ENCODE results near the gene GABRP. TPM values are rescaled to one million over a fixed set of nuclear protein-coding genes. Genes with fewer than 3 reads are reported as not detected.

GABRP gene
- polyA plus RNA-seq, 3 donors: not detected

GRCh38 chr5:170836226-170836625 lies 52.7 kb downstream of the GABRP start:
- no peak overlapping the region for H3K9ac ChIP-seq (ENCODE audit: insufficient read depth, low read length, poor library complexity, severe bottlenecking)
- H3K9me3 ChIP-seq (replicated peaks in 1 of 2; ENCODE audit: control insufficient read depth in 1 of 2, insufficient read depth in 1 of 2, low read length in 2 of 2): no peaks in the 10 kb centered on the region
- Mint-ChIP-seq H3K4me3 (no peak overlapping the region), H3K27ac (no peak overlapping the region), H3K9me3 (peaks cover 0 to 4% (median 0%) of the 10 kb centered on the region in 7 donors), H3K4me1 (no peaks in the 10 kb centered on the region), H3K36me3 (no peaks in the 10 kb centered on the region), H3K27me3 (ENCODE audit: low read depth in 3 of 3) (peaks cover 3 to 7% (median 4%) of the 10 kb centered on the region in 3 donors)
- no peak overlapping the region for H2AFZ ChIP-seq (ENCODE audit: insufficient read depth, low read depth, low read length, poor library complexity, severe bottlenecking)
- H3K36me3 ChIP-seq (replicated peaks in 1 of 2; ENCODE audit: control insufficient read depth in 1 of 2, insufficient read depth in 2 of 2, low read length in 2 of 2): no peaks in the 10 kb centered on the region
- no peaks in the 10 kb centered on the region for H3K4me1 ChIP-seq (ENCODE audit: control insufficient read depth in 1 of 2, insufficient read depth in 2 of 2, low read length in 2 of 2)
- peaks cover 0 to 2% of the 10 kb centered on the region in 2 donors for H3K27me3 ChIP-seq (ENCODE audit: control insufficient read depth in 2 of 2, insufficient read depth in 2 of 2, low read length in 2 of 2)
- intact Hi-C loops (cut with micrococcal nuclease): no loop called here
- TF ChIP-seq, protein P1, sequence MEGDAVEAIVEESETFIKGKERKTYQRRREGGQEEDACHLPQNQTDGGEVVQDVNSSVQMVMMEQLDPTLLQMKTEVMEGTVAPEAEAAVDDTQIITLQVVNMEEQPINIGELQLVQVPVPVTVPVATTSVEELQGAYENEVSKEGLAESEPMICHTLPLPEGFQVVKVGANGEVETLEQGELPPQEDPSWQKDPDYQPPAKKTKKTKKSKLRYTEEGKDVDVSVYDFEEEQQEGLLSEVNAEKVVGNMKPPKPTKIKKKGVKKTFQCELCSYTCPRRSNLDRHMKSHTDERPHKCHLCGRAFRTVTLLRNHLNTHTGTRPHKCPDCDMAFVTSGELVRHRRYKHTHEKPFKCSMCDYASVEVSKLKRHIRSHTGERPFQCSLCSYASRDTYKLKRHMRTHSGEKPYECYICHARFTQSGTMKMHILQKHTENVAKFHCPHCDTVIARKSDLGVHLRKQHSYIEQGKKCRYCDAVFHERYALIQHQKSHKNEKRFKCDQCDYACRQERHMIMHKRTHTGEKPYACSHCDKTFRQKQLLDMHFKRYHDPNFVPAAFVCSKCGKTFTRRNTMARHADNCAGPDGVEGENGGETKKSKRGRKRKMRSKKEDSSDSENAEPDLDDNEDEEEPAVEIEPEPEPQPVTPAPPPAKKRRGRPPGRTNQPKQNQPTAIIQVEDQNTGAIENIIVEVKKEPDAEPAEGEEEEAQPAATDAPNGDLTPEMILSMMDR (IDR thresholded peaks at IDR 0.05): no peak
- H4K20me1 ChIP-seq (ENCODE audit: insufficient read depth, low read length): no peaks in the 10 kb centered on the region
- 93% methylated on average over 3 of the region's 4 CpGs for whole genome bisulfite sequencing (ENCODE audit: insufficient coverage)
- no peak overlapping the region for H3K4me3 ChIP-seq (replicated peaks in 1 of 3; ENCODE audit: low read depth in 2 of 3, low read length in 3 of 3)
- no peak overlapping the region for H3K27ac ChIP-seq (ENCODE audit: low read depth in 1 of 2, low read length in 2 of 2)
- no peak for DNase-seq
- no peak overlapping the region for H3K4me2 ChIP-seq (replicated peaks; ENCODE audit: extremely low read depth, low read length, poor library complexity, severe bottlenecking)
- H3K79me2 ChIP-seq (ENCODE audit: insufficient read depth, low read length): no peaks in the 10 kb centered on the region

- H3K27me3 Mint-ChIP-seq (ENCODE audit: low read depth in 3 of 3): peaks cover 0 to 5% (median 2%) of the 10 kb centered on the region in 3 donors
- Histone ChIP-seq H3K79me2 (ENCODE audit: insufficient read depth, low read length) (no peaks in the 10 kb centered on the region), H3K4me2 (replicated peaks; ENCODE audit: extremely low read depth, low read length, poor library complexity, severe bottlenecking) (no peak overlapping the region), H2AFZ (ENCODE audit: insufficient read depth, low read depth, low read length, poor library complexity, severe bottlenecking) (no peak overlapping the region), H3K9ac (ENCODE audit: insufficient read depth, low read length, poor library complexity, severe bottlenecking) (no peak overlapping the region), H3K9me3 (replicated peaks in 1 of 2; ENCODE audit: control insufficient read depth in 1 of 2, insufficient read depth in 1 of 2, low read length in 2 of 2) (no peaks in the 10 kb centered on the region), H4K20me1 (ENCODE audit: insufficient read depth, low read length) (no peaks in the 10 kb centered on the region), H3K27me3 (ENCODE audit: control insufficient read depth in 2 of 2, insufficient read depth in 2 of 2, low read length in 2 of 2) (no peaks in the 10 kb centered on the region), H3K27ac (ENCODE audit: low read depth in 1 of 2, low read length in 2 of 2) (no peak overlapping the region), H3K36me3 (replicated peaks in 1 of 2; ENCODE audit: control insufficient read depth in 1 of 2, insufficient read depth in 2 of 2, low read length in 2 of 2) (no peaks in the 10 kb centered on the region), H3K4me3 (replicated peaks in 1 of 3; ENCODE audit: low read depth in 2 of 3, low read length in 3 of 3) (no peak overlapping the region), H3K4me1 (ENCODE audit: control insufficient read depth in 1 of 2, insufficient read depth in 2 of 2, low read length in 2 of 2) (no peaks in the 10 kb centered on the region)
- H3K36me3 Mint-ChIP-seq: no peaks in the 10 kb centered on the region
- no peak overlapping the region for H3K27ac Mint-ChIP-seq
- DNase-seq: no peak
- no peaks in the 10 kb centered on the region for H3K9me3 Mint-ChIP-seq
- WGBS (ENCODE audit: insufficient coverage): no CpG with 5 or more reads among the region's 2 CpGs
- H3K4me1 Mint-ChIP-seq: no peaks in the 10 kb centered on the region
- no peak overlapping the region for H3K4me3 Mint-ChIP-seq
- intact Hi-C loops (cut with micrococcal nuclease): no loop called here
- TF ChIP-seq, protein P1 (IDR thresholded peaks at IDR 0.05): no peak
These were observed 60.3 kb downstream of the GABRP start for GRCh38 chr5:170843870-170844269.

Data from CD14-positive monocyte (primary cell).